ENCODE measurements around the gene PARN. TPM values are rescaled to one million over a fixed set of nuclear protein-coding genes. Genes with fewer than 3 reads are reported as not detected.

PARN gene
- total and polyA plus RNA-seq, 12 donors: 11.7 to 121 (median 35.6) TPM

DNA sequence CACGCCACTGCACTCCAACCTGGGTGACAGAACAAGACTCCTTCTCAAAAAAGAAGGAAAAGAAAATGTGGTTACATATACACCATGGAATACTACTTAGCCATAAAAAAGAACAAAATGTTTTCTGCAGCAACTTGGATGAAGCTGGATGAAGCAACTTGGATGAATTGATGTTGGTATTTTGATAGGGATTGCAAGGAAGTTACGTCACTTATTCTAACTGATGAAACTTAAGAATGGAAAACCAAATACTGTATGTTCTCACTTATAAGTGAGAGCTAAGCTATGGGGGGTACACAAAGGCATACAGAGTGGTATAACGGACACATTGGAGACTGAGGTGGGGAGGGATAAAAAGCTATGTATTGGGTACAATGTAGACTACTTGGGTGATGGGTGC, 46.6 kb upstream of the PARN start:
- Histone ChIP-seq H3K27ac (no peak overlapping the region), H3K4me3 (no peak overlapping the region), H3K36me3 (replicated peaks in 1 of 2) (no peaks in the 10 kb centered on the region), H3K27me3 (no peaks in the 10 kb centered on the region), H3K4me1 (replicated peaks in 1 of 2) (no peaks in the 10 kb centered on the region), H3K9me3 (replicated peaks in 1 of 3) (no peaks in the 10 kb centered on the region)
- WGBS, 4 donors: 76 to 81% (median 79%) methylated on average over 3 of the region's 3 CpGs
- no peak for TF ChIP-seq CTCF (IDR thresholded peaks at IDR 0.05)
- TF ChIP-seq POLR2A (IDR thresholded peaks at IDR 0.05): no peak
- DNase-seq: no peak
- intact Hi-C loops (cut with DNase I): no loop called here

DNA sequence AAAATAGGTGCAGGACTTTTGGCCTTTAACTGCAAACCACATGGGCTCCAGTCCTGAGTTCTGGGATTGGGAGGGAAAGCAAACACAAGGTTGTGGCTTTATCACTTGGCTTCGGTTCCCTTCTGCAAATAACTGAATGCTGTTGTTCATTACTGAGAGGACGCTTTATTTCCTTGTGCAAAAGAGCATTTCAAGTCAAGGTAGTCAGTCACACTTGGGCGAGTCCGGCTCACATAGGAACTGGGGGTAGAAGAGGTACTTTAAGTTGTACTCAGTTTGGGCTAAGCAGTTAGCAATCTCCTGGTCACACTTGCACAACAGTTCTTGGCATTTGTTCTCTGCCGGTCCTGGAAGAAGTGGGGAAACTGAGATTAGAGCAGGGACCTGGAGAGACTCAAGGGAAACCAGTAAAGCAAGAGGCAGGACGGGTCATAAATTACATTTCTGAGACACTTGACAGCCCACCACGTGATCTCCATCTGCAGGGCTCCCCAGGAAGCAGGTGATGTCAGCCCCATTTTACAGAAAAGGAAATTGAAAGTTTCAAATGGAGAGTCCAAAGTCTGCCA, 42.4 kb upstream of the PARN start:
- intact Hi-C loops (cut with DNase I): no loop called here
- no peak overlapping the region for H3K4me3 ChIP-seq
- H3K27me3 ChIP-seq: no peaks in the 10 kb centered on the region
- H3K27ac ChIP-seq: no peak overlapping the region
- no peaks in the 10 kb centered on the region for H3K4me1 ChIP-seq (replicated peaks in 1 of 2)
- TF ChIP-seq POLR2A (IDR thresholded peaks at IDR 0.05) (no peak), CTCF (IDR thresholded peaks at IDR 0.05) (no peak)
- 55 to 62% (median 58%) methylated on average over 7 of the region's 7 CpGs for WGBS, 4 donors
- no peaks in the 10 kb centered on the region for H3K9me3 ChIP-seq (replicated peaks in 1 of 3)
- peaks cover 0 to 15% of the 10 kb centered on the region in 2 donors for H3K36me3 ChIP-seq (replicated peaks in 1 of 2)
- no peak for DNase-seq

- 88 to 95% (median 93%) methylated on average over 4 of the region's 4 CpGs for WGBS, 4 donors
- TF ChIP-seq CTCF (IDR thresholded peaks at IDR 0.05): no peak
- TF ChIP-seq POLR2A (IDR thresholded peaks at IDR 0.05): no peak
Observed at GRCh38 chr16:14669776-14670175, 39.7 kb upstream of the PARN start.

DNA sequence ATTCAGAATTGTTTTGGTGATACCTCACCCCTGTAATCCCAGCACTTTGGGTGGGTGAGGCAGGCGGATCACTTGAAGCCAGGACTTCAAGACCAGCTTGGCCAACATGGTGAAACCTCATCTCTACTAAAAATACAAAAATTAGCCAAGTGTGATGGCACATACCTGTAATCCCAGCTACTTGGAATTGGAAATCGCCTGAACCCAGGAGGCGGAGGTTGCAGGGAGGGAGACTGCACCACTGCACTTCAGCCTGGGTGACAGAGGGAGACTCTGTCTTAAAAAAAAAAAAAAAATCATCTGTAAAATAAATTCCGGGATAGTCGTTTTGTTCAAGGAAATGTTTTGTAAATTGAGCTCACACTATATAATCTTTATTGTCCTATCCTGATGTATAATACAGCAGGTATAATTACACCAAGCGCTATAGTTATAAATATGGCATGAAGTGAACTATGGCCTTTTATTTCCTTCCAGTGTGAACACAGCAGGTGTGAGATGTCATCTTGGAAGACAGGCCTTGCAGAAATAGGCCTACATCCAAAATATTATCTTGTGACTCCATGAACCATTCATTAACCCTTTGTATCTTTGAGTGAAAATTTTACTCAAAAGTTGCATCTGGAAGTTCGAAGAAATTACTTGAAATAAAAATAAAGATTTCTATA, 38.6 kb upstream of the PARN start:
- H3K9me3 ChIP-seq (replicated peaks in 1 of 3): no peaks in the 10 kb centered on the region
- DNase-seq: no peak
- H3K4me3 ChIP-seq: no peak overlapping the region
- 79 to 85% (median 84%) methylated on average over 7 of the region's 7 CpGs for WGBS, 4 donors
- no peaks in the 10 kb centered on the region for H3K27me3 ChIP-seq
- peaks cover 0 to 53% of the 10 kb centered on the region in 2 donors for H3K36me3 ChIP-seq (replicated peaks in 1 of 2)
- intact Hi-C loops (cut with DNase I): no loop called here
- no peaks in the 10 kb centered on the region for H3K4me1 ChIP-seq (replicated peaks in 1 of 2)
- H3K27ac ChIP-seq: no peak overlapping the region
- TF ChIP-seq POLR2A (IDR thresholded peaks at IDR 0.05) (no peak), CTCF (IDR thresholded peaks at IDR 0.05) (no peak)

More at GRCh38 chr16:14669776-14670175, 39.7 kb upstream of the PARN start:
- intact Hi-C loops (cut with DNase I): no loop called here
- Histone ChIP-seq H3K27me3 (no peaks in the 10 kb centered on the region), H3K27ac (no peak overlapping the region), H3K9me3 (replicated peaks in 1 of 3) (no peaks in the 10 kb centered on the region), H3K36me3 (replicated peaks in 1 of 2) (peaks cover 0 to 42% of the 10 kb centered on the region in 2 donors), H3K4me1 (replicated peaks in 1 of 2) (no peaks in the 10 kb centered on the region), H3K4me3 (no peak overlapping the region)
- DNase-seq: peak in 4 of 7 donors; percentile 3 to 25 (median 16)

All from adrenal gland (tissue), 12 donors.